WTC11 (cell line): Measurements from ENCODE around the gene CSPG4. TPM values are rescaled to one million over a fixed set of nuclear protein-coding genes. Genes with fewer than 3 reads are reported as not detected.

Experiments
- ATAC-seq: fragments of 200-7000 bp; cut with Tn5 transposase; 2 replicates; pipeline ENCODE4 v1.10.0; 2021; ENCODE audit warnings: mild to moderate bottlenecking, moderate library complexity
- CTCF ChIA-PET: fragments of 300-600 bp; sonication (Branson Sonifier 250); formaldehyde crosslinking; loops from one replicate; lab custom pipeline; 2021; ENCODE audit warnings: antibody characterized with exemption; lab: Charles Lee
- POLR2A ChIA-PET: fragments of 350-600 bp; sonication (Branson Sonifier 250); formaldehyde crosslinking; loops from one replicate; lab custom pipeline; 2021; ENCODE audit warnings: antibody characterized with exemption; lab: Charles Lee
- DNase-seq: peaks from one replicate; pipeline ENCODE4 v3.0.0; 2021; ENCODE audit warnings: low spot score
- H3K27ac Mint-ChIP-seq: 2 replicates; pipeline ENCODE4 v1.8.0; 2021; ENCODE audit warnings: mixed read lengths
- H3K27me3 Mint-ChIP-seq: 2 replicates; pipeline ENCODE4 v1.8.0; 2021; ENCODE audit warnings: low read depth, mild to moderate bottlenecking, moderate library complexity, mixed read lengths
- H3K36me3 Mint-ChIP-seq: 2 replicates; pipeline ENCODE4 v1.8.0; 2021; ENCODE audit warnings: mixed read lengths
- H3K4me1 Mint-ChIP-seq: 2 replicates; pipeline ENCODE4 v1.8.0; 2022; ENCODE audit warnings: mixed read lengths
- H3K4me3 Mint-ChIP-seq: 2 replicates; pipeline ENCODE4 v1.8.0; 2021; ENCODE audit warnings: mild to moderate bottlenecking, moderate library complexity, mixed read lengths
- H3K9me3 Mint-ChIP-seq: 2 replicates; pipeline ENCODE4 v1.8.0; 2021; ENCODE audit warnings: mixed read lengths
- ATF1 ChIP-seq: sonication (generic); formaldehyde crosslinking; IDR thresholded peaks from 2 replicates; pipeline ENCODE4 v1.8.1; 2023; ENCODE audit warnings: mild to moderate bottlenecking, moderate library complexity, missing genetic modification reagents
- ATF2 ChIP-seq: sonication (generic); formaldehyde crosslinking; IDR thresholded peaks from 2 replicates; pipeline ENCODE4 v1.8.1; 2022; ENCODE audit warnings: low read depth, missing genetic modification reagents, borderline replicate concordance
- CREM ChIP-seq: sonication (generic); formaldehyde crosslinking; IDR thresholded peaks from 2 replicates; pipeline ENCODE4 v1.8.1; 2022; ENCODE audit warnings: mild to moderate bottlenecking, missing genetic modification reagents, moderate library complexity
- GTF2I ChIP-seq: fragments of 250-450 bp; sonication (Bioruptor Pico); conservative IDR thresholded peaks from 2 replicates; pipeline ENCODE4 v1.4.0; 2021; ENCODE audit warnings: mild to moderate bottlenecking
- NR2C2 ChIP-seq: sonication (generic); formaldehyde crosslinking; IDR thresholded peaks from 2 replicates; pipeline ENCODE4 v1.8.0; 2022; ENCODE audit warnings: mild to moderate bottlenecking, missing genetic modification reagents
- PRDM15 ChIP-seq: sonication (generic); formaldehyde crosslinking; IDR thresholded peaks from 2 replicates; pipeline ENCODE4 v1.8.0; 2022; ENCODE audit warnings: missing genetic modification reagents
- RORB ChIP-seq: fragments of 250-450 bp; sonication (Bioruptor Pico); IDR thresholded peaks from 2 replicates; pipeline ENCODE4 v1.9.0; 2021; ENCODE audit warnings: mild to moderate bottlenecking
- SMAD4 ChIP-seq: sonication (generic); formaldehyde crosslinking; IDR thresholded peaks from 2 replicates; pipeline ENCODE4 v1.8.0; 2022; ENCODE audit warnings: mild to moderate bottlenecking, missing genetic modification reagents
- SOX15 ChIP-seq: fragments of 250-450 bp; sonication (Bioruptor Pico); IDR thresholded peaks from 2 replicates; pipeline ENCODE4 v1.9.0; 2021; ENCODE audit warnings: mild to moderate bottlenecking
- SP1 ChIP-seq: sonication (generic); formaldehyde crosslinking; conservative IDR thresholded peaks from 2 replicates; pipeline ENCODE4 v1.8.1; 2022; ENCODE audit warnings: missing genetic modification reagents
- TEAD4 ChIP-seq: sonication (generic); formaldehyde crosslinking; IDR thresholded peaks from 2 replicates; pipeline ENCODE4 v1.8.0; 2022; ENCODE audit warnings: mild to moderate bottlenecking, missing genetic modification reagents
- TP53 ChIP-seq: sonication (generic); formaldehyde crosslinking; IDR thresholded peaks from 2 replicates; pipeline ENCODE4 v1.8.1; 2023; ENCODE audit warnings: mild to moderate bottlenecking, missing genetic modification reagents
- ZNF416 ChIP-seq: fragments of 250-450 bp; sonication (Bioruptor Pico); IDR thresholded peaks from 2 replicates; pipeline ENCODE4 v1.9.0; 2021; ENCODE audit warnings: mild to moderate bottlenecking, inconsistent platforms
- total RNA-seq: library from RNA; stranded (reverse); gene quantifications from 3 replicates; pipeline ENCODE4 v1.2.3, GENCODE V29; 2021
- TF ChIP-seq, protein P1 (sequence below): sonication (generic); formaldehyde crosslinking; IDR thresholded peaks from 2 replicates; pipeline ENCODE4 v1.8.0; 2023; ENCODE audit warnings: missing genetic modification reagents, mild to moderate bottlenecking, borderline replicate concordance
- TF ChIP-seq, protein P2 (sequence below): sonication (generic); formaldehyde crosslinking; conservative IDR thresholded peaks from 2 replicates; pipeline ENCODE4 v1.8.1; 2023; ENCODE audit warnings: mild to moderate bottlenecking, low read depth, missing genetic modification reagents, moderate library complexity
- TF ChIP-seq, protein P3 (sequence below): fragments of 250-450 bp; sonication (Bioruptor Pico); IDR thresholded peaks from 2 replicates; pipeline ENCODE4 v1.8.0; 2021; ENCODE audit warnings: mild to moderate bottlenecking
- TF ChIP-seq, protein P4 (sequence below): fragments of 250-450 bp; sonication (Bioruptor Pico); IDR thresholded peaks from 2 replicates; pipeline ENCODE4 v1.9.0; 2021; ENCODE audit warnings: mild to moderate bottlenecking

CSPG4 gene
- total RNA-seq, 1 experiment from 2014 or later = 2.9 TPM

DNA sequence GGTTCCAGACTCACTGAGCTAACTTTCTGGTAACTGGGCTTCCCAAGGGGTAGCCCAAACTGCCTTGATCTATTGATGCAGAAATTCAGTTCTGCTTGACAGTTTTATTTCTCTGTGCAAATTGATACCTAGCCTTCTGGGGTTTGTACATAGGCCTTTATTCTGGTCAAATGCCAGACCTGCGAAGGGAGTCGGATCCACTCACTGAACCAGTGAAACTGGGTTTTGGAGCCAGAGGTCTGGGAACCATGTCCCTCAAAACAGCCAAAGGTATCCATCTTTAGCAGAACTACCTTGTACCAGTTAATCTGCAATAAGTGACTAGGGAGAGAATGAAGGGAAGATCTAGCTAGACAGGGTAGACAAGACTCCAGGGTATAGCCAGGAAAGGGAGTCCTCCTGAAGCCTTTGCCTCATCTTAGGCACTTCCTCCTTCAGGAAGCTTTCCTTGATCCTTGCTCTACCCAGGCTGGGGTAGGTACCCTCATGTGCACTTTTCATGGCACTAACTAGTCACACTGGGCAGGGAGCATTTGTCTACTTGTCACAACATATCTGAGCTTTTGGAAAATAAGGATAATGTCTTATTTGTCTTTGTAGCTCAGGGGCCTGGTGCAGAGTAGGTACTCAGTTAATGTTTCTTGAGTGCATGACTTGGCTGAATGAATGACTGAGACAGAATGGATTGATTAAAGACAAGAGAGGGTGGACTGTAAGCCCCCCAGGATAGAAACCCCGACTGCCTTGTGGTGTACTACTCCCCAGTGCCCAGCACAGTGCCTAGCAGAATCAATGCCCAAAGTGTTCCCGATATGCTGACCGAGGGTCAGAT, 66.3 kb downstream of the CSPG4 start (continued):
- TF ChIP-seq, protein P1, sequence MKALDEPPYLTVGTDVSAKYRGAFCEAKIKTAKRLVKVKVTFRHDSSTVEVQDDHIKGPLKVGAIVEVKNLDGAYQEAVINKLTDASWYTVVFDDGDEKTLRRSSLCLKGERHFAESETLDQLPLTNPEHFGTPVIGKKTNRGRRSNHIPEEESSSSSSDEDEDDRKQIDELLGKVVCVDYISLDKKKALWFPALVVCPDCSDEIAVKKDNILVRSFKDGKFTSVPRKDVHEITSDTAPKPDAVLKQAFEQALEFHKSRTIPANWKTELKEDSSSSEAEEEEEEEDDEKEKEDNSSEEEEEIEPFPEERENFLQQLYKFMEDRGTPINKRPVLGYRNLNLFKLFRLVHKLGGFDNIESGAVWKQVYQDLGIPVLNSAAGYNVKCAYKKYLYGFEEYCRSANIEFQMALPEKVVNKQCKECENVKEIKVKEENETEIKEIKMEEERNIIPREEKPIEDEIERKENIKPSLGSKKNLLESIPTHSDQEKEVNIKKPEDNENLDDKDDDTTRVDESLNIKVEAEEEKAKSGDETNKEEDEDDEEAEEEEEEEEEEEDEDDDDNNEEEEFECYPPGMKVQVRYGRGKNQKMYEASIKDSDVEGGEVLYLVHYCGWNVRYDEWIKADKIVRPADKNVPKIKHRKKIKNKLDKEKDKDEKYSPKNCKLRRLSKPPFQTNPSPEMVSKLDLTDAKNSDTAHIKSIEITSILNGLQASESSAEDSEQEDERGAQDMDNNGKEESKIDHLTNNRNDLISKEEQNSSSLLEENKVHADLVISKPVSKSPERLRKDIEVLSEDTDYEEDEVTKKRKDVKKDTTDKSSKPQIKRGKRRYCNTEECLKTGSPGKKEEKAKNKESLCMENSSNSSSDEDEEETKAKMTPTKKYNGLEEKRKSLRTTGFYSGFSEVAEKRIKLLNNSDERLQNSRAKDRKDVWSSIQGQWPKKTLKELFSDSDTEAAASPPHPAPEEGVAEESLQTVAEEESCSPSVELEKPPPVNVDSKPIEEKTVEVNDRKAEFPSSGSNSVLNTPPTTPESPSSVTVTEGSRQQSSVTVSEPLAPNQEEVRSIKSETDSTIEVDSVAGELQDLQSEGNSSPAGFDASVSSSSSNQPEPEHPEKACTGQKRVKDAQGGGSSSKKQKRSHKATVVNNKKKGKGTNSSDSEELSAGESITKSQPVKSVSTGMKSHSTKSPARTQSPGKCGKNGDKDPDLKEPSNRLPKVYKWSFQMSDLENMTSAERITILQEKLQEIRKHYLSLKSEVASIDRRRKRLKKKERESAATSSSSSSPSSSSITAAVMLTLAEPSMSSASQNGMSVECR = no peak
- TF ChIP-seq GTF2I (no peak), SOX15 (no peak), ATF1 (no peak), SMAD4 (no peak), CREM (CRISPR knock-in tag) (no peak), NR2C2 (CRISPR knock-in tag) (no peak)
- TF ChIP-seq, protein P2, sequence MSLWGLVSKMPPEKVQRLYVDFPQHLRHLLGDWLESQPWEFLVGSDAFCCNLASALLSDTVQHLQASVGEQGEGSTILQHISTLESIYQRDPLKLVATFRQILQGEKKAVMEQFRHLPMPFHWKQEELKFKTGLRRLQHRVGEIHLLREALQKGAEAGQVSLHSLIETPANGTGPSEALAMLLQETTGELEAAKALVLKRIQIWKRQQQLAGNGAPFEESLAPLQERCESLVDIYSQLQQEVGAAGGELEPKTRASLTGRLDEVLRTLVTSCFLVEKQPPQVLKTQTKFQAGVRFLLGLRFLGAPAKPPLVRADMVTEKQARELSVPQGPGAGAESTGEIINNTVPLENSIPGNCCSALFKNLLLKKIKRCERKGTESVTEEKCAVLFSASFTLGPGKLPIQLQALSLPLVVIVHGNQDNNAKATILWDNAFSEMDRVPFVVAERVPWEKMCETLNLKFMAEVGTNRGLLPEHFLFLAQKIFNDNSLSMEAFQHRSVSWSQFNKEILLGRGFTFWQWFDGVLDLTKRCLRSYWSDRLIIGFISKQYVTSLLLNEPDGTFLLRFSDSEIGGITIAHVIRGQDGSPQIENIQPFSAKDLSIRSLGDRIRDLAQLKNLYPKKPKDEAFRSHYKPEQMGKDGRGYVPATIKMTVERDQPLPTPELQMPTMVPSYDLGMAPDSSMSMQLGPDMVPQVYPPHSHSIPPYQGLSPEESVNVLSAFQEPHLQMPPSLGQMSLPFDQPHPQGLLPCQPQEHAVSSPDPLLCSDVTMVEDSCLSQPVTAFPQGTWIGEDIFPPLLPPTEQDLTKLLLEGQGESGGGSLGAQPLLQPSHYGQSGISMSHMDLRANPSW (CRISPR knock-in tag) = no peak
- TF ChIP-seq, protein P3, sequence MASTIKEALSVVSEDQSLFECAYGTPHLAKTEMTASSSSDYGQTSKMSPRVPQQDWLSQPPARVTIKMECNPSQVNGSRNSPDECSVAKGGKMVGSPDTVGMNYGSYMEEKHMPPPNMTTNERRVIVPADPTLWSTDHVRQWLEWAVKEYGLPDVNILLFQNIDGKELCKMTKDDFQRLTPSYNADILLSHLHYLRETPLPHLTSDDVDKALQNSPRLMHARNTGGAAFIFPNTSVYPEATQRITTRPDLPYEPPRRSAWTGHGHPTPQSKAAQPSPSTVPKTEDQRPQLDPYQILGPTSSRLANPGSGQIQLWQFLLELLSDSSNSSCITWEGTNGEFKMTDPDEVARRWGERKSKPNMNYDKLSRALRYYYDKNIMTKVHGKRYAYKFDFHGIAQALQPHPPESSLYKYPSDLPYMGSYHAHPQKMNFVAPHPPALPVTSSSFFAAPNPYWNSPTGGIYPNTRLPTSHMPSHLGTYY (CRISPR knock-in tag) = no peak
- TF ChIP-seq, all 79 proteins: peak for 0

GRCh38 chr15:75644376-75644775, 68.3 kb downstream of the CSPG4 start:
- Mint-ChIP-seq H3K27me3 (peaks cover 23% of the 10 kb centered on the region), H3K27ac (no peak overlapping the region), H3K9me3 (no peaks in the 10 kb centered on the region), H3K4me1 (peaks cover 25% of the 10 kb centered on the region), H3K36me3 (no peaks in the 10 kb centered on the region), H3K4me3 (no peak overlapping the region)
- ChIA-PET CTCF (no interaction called here), POLR2A (no interaction called here)
- DNase-seq (no peak), ATAC-seq (no peak)
- no peak for TF ChIP-seq TP53
- no peak for TF ChIP-seq SP1 (CRISPR knock-in tag)
- no peak for TF ChIP-seq RORB (CRISPR knock-in tag)
- TF ChIP-seq ZNF416 (CRISPR knock-in tag) = no peak
- TF ChIP-seq, protein P1 = no peak
- TF ChIP-seq, protein P4, sequence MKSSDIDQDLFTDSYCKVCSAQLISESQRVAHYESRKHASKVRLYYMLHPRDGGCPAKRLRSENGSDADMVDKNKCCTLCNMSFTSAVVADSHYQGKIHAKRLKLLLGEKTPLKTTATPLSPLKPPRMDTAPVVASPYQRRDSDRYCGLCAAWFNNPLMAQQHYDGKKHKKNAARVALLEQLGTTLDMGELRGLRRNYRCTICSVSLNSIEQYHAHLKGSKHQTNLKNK (CRISPR knock-in tag) = no peak
- no peak for TF ChIP-seq NR2C2 (CRISPR knock-in tag)
- TF ChIP-seq ATF1 = no peak
- TF ChIP-seq PRDM15 = no peak
- TF ChIP-seq TEAD4 (CRISPR knock-in tag) = no peak
- TF ChIP-seq ATF2 (CRISPR knock-in tag) = no peak
